ENCODE measurements around the gene GABRR2. TPM values are rescaled to one million over a fixed set of nuclear protein-coding genes. Genes with fewer than 3 reads are reported as not detected.

GABRR2 gene
- total and polyA plus RNA-seq, 4 donors, result 0.10 to 1.7 (median 0.35) TPM

- no peak overlapping the region for H3K4me3 ChIP-seq (ENCODE audit: low read depth in 1 of 3, low read length in 3 of 3)
- TF ChIP-seq MAX (IDR thresholded peaks at IDR 0.05), result no peak
- TF ChIP-seq ATF3 (IDR thresholded peaks at IDR 0.05), result no peak
- no peak for TF ChIP-seq JUND (IDR thresholded peaks at IDR 0.05)
- no peak for TF ChIP-seq REST (IDR thresholded peaks at IDR 0.05)
- no peak for TF ChIP-seq TAF1 (conservative IDR thresholded peaks at IDR 0.05)
- TF ChIP-seq SP1 (IDR thresholded peaks at IDR 0.05), result no peak
- no peak for TF ChIP-seq HNF4G (IDR thresholded peaks at IDR 0.05)
- TF ChIP-seq FOXA2 (IDR thresholded peaks at IDR 0.05), result no peak
- no peak for TF ChIP-seq RAD21 (IDR thresholded peaks at IDR 0.05)
- TF ChIP-seq FOXA1 (IDR thresholded peaks at IDR 0.05), result no peak
- TF ChIP-seq NR2F2 (IDR thresholded peaks at IDR 0.05), result no peak
- no peak for TF ChIP-seq YY1 (IDR thresholded peaks at IDR 0.05)
- TF ChIP-seq CTCF (IDR thresholded peaks at IDR 0.05; ENCODE audit: low read depth, low read length, missing input control), result no peak
- no peak for TF ChIP-seq RXRA (IDR thresholded peaks at IDR 0.05)
- TF ChIP-seq ZBTB33 (IDR thresholded peaks at IDR 0.05), result no peak
- 39% methylated on average over 5 of the region's 5 CpGs for WGBS
- H3K9ac ChIP-seq (ENCODE audit: low read depth in 1 of 2, low read length in 2 of 2), result no peak overlapping the region
- no peak for DNase-seq (ENCODE audit: low spot score)
- H3K27ac ChIP-seq (ENCODE audit: low read depth in 1 of 2, low read length in 2 of 2), result no peak overlapping the region
- no peaks in the 10 kb centered on the region for H3K9me3 ChIP-seq (ENCODE audit: control insufficient read depth in 4 of 4, low read length in 3 of 4)
- no peaks in the 10 kb centered on the region for H3K27me3 ChIP-seq (ENCODE audit: control insufficient read depth in 4 of 4, insufficient read depth in 4 of 4, low read length in 3 of 4)
- no peaks in the 10 kb centered on the region for H3K4me1 ChIP-seq (ENCODE audit: control insufficient read depth in 4 of 4, insufficient read depth in 4 of 4, low read length in 3 of 4)
- H3K36me3 ChIP-seq (ENCODE audit: control insufficient read depth in 4 of 4, insufficient read depth in 3 of 4, low read depth in 1 of 4, low read length in 3 of 4), result no peaks in the 10 kb centered on the region
These were observed 54.3 kb downstream of the GABRR2 start for GRCh38 chr6:89260832-89261231.

- 69% methylated on average over 4 of the region's 4 CpGs for WGBS
These were observed 54.8 kb downstream of the GABRR2 start for GRCh38 chr6:89260310-89260709.

More at GRCh38 chr6:89260310-89260709, 54.8 kb downstream of the GABRR2 start:
- Histone ChIP-seq H3K9me3 (ENCODE audit: control insufficient read depth in 4 of 4, low read length in 3 of 4) (no peaks in the 10 kb centered on the region), H3K9ac (ENCODE audit: low read depth in 1 of 2, low read length in 2 of 2) (no peak overlapping the region), H3K36me3 (ENCODE audit: control insufficient read depth in 4 of 4, insufficient read depth in 3 of 4, low read depth in 1 of 4, low read length in 3 of 4) (no peaks in the 10 kb centered on the region), H3K27ac (ENCODE audit: low read depth in 1 of 2, low read length in 2 of 2) (no peak overlapping the region), H3K4me3 (ENCODE audit: low read depth in 1 of 3, low read length in 3 of 3) (no peak overlapping the region), H3K4me1 (ENCODE audit: control insufficient read depth in 4 of 4, insufficient read depth in 4 of 4, low read length in 3 of 4) (no peaks in the 10 kb centered on the region), H3K27me3 (ENCODE audit: control insufficient read depth in 4 of 4, insufficient read depth in 4 of 4, low read length in 3 of 4) (no peaks in the 10 kb centered on the region)
- TF ChIP-seq ZBTB33 (IDR thresholded peaks at IDR 0.05), result no peak
- TF ChIP-seq REST (IDR thresholded peaks at IDR 0.05), result no peak
- no peak for TF ChIP-seq SP1 (IDR thresholded peaks at IDR 0.05)
- no peak for DNase-seq (ENCODE audit: low spot score)
